Epidermal melanocyte (primary cell): ENCODE data around the gene TMEM237.
"Not testable (repeated sequence)": the region's sequence is repeated elsewhere in the genome, so short reads cannot be mapped to it uniquely, and the experiment has no call there.

Experiments
- DNase-seq: peaks from one replicate; pipeline ENCODE4 v3.0.0; 2011; ENCODE audit warnings: low spot score; ENCODE audit not compliant: insufficient read length

Gene TMEM237

DNA sequence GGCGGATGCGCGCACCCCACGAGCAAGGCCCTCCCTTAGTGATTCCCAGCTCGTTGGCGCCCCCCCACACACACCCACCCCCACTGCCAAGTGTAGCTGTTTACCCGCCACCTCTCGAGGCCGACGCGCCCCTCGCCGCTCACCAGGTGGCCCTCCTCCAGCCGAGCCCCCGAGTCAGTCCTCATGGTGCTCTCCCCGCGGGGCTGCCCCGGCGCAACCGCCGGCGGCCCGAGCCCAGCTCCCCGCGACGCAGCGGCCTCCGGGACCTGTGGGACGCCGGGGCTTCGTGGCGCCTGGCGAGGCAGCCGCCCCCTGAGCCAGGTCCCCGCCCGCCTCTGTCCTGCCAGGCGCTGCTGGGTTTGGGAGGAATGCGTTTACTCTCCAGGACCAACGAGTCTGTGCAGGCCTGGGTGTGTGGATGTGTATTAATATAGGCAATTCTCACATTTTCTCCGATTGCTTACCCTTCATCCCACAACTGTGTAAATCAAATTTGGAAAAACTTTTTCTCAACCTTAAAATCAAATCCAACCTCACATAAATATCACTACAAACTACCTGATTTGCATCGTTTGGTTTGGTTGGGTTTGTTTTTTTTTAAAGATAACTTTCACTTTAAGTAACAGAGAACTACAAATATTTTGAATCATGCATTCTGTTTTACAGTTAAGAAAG is at the start of gene TMEM237:
TMEM237 (minus strand) TSS at position 288 of the 675 bp plus-strand sequence; CDS start at position 185, 103 bp downstream.
- no peak for DNase-seq

DNA sequence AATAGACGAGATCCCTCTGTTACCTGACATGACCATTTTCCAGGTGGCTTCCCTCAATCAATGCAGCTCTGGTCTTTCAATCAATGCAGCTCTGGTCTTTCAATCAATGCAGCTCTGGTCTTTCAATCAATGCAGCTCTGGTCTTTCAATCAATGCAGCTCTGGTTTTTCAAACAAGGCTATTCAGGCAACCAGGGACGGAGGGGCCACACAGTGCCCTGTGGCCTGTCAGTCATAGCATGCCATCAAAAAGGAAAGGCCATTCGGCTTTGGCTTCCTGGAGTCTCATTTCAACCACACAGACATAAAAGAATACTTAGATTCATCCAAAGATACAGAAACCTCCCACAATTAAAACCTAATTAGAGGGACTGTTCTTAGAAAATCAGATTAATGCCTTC is 41.9 kb upstream of the TMEM237 start:
- no peak for DNase-seq

DNA sequence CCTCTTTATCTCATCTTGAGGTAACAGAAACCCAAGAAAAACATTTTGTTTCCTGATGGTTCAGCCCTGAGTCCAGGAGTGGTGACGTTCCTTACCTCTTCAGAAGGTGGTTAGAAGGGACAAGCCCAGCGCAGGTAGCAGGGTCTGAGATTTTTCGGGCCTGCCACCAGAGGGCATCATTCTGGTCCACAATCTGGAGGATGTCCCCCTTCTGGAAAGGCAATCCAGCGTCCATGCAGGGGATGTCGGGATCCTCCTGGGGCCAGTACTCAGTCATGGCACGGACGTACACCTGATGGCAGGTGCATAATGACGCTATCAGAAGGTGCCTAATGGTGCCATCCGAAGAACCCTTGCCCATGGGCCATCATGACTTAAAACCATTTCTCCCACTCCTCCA is 37.4 kb upstream of the TMEM237 start:
- no peak for DNase-seq

DNA sequence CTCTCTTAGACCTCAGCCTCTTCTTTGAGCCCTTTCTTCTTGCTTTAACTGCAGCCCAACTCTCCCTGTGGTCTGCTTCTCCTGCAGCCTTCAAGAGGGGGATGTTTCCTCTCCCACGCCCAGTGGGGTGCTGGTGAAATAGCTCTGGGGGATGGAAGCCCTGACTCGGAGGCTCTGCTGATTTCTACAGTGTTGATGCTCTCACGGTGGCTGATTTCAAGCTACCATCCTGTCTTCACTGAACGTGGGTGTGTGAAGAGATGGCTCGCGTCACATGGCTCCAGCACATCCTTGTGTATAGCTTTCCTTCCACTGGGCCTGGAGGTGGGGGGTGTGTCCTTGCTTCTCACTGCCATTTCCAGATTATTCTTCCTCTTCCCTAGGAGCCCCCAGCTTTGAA is 35.1 kb upstream of the TMEM237 start:
- DNase-seq = no peak

- no peak for DNase-seq
Observed at GRCh38 chr2:201675454-201675853, 32.2 kb upstream of the TMEM237 start.

DNA sequence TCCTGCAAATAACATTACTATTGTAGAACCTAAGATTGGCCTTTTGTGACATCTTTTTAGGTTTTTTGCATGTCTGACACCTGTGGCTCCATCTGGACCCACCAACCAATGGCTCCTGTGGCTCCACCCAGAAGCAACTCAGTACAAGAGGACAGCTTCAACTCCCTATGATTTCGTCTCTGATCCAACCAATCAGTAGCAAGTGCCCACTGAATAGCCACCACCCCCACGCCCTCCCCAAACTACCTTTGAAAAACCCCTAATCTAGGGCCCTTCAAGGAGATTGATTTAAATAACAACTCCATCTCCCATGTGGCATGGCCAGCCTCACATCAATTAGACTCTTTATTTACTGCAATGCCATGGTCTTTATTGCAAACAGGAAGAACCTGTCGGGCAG is 31.5 kb upstream of the TMEM237 start:
- no peak for DNase-seq

- no peak for DNase-seq
Observed at GRCh38 chr2:201674298-201674697, 31.0 kb upstream of the TMEM237 start.

- no peak for DNase-seq
Observed at GRCh38 chr2:201673546-201673945, 30.2 kb upstream of the TMEM237 start.

- not testable (repeated sequence) for DNase-seq
Observed at GRCh38 chr2:201671205-201671604, 27.9 kb upstream of the TMEM237 start.

DNA sequence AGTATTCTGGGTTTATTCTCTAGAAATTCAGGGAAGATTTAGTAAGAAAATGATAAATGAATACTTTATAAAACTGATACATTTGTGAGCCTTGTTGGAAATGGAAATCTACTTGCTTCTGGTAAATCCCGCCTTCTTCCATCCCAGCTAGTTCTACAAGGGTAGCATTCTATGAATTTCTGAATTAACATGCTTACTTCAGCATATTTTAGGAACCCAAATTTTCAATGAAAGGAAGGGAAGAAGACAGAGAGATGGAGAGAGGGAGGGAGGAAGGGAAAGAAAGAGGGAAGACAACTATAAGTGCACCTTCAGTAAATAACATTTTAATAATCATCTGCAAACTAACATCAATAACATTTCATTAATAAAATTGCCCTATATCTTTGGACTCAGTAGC is 26.6 kb upstream of the TMEM237 start:
- DNase-seq = no peak

GRCh38 chr2:201668402-201668910 is 25.2 kb upstream of the TMEM237 start:
- DNase-seq = no peak

GRCh38 chr2:201664334-201664733 is 21.0 kb upstream of the TMEM237 start:
- DNase-seq = no peak

DNA sequence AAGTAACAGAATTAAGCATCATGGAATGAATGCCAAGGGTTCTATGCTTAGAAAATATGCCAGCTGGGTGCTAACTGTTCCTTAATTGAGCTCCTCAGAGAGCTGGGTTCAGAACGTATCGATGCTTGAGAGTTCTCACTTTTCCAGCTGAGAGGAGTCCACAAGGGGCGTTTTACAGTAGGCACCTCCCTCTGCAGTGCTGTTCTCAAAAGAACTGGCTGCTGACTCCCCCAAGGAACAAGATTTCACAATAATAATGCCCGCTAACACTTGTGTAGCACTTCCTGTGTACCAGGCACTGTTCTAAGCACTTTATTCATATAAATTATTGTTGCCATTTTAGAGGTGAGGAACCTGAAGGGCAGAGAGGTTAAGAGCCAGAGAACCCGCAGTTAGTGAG is 18.1 kb upstream of the TMEM237 start:
- no peak for DNase-seq

GRCh38 chr2:201660293-201660895 is 17.1 kb upstream of the TMEM237 start:
- no peak for DNase-seq

- DNase-seq = no peak
Observed at GRCh38 chr2:201656740-201657139, 13.4 kb upstream of the TMEM237 start.

DNA sequence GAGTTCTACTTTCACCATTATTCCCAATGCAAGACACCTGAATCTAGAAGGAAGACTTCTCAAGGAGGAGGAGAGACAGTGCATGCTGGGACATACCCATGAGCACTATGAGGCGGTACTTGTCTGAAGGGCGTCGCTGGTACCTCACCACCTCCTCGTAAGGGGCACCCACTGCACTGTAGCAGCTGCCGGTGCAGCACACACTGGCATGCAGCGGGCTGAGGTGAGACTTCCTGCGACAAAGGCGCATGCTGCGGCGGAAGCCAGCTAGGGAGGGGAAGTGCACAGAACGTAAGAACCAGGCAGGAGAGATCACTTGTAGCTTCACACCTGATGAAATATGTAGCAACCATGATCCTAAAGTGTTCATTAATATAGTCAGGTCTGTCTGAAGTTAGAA is 12.8 kb upstream of the TMEM237 start:
- DNase-seq = no peak

GRCh38 chr2:201654616-201655384 is 11.5 kb upstream of the TMEM237 start:
- no peak for DNase-seq

- no peak for DNase-seq
Observed at GRCh38 chr2:201653221-201653620, 9.9 kb upstream of the TMEM237 start.

DNA sequence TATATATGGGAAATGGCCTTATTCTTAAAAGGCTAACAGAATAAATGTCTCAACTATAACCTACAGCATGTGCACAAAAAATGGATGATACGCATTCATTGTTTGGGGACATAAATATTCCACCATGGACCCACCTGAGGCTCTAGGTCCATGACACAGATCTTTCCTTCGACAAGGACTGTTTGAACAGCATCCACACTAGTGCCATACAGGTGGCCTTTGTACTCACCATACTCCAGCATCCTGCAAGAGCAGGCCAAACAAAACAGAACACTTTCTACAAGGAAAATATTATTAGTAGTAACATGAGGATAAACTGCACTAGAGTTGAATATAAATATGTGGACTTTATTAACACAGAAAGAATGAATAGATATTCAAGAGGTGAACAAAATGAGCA is 6.1 kb upstream of the TMEM237 start:
- no peak for DNase-seq

GRCh38 chr2:201647431-201647830 is 4.1 kb upstream of the TMEM237 start:
- no peak for DNase-seq

DNA sequence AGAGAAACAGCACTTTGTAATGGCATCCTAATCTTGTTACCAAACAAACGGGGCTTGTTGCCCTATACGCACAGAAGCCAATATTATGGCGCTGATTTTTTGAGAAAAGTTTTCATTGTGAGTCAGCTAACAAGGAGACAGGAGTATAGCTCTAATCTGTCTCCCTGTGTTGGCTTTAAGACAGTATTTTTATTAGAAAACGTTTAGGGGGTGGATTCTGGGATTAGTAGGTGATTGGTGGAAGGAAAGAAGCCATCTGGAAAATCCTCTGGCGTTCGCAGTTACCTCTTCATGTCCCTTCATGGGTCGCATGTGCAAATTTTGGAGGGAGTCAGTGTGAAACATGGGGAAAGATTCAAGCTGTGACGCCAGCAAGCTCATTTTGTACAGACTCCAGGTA is 698 bp upstream of the TMEM237 start:
- DNase-seq = no peak

GRCh38 chr2:201642579-201643215 is 606 bp downstream of the TMEM237 start:
- peak; percentile 50 for DNase-seq
